C4-2B (cell line): ENCODE measurements around the gene P2RX5.

Experiments used
- CTCF ChIP-seq: fragments of 450-650 bp; conservative IDR thresholded peaks from 2 replicates; pipeline ENCODE4 v1.5.1; 2017; ENCODE audit warnings: mild to moderate bottlenecking
- ZFX ChIP-seq: fragments of 450-650 bp; IDR thresholded peaks from 2 replicates; pipeline ENCODE4 v1.6.1; 2017

GRCh38 chr17:3632287-3632686 is 63.7 kb downstream of the P2RX5 start:
- TF ChIP-seq CTCF, result no peak
- no peak for TF ChIP-seq ZFX
